Dermis microvascular lymphatic vessel endothelial cell (primary cell): ENCODE data around the gene TYMS. TPM values are rescaled to one million over a fixed set of nuclear protein-coding genes. Genes with fewer than 3 reads are reported as not detected.

Source experiments
- DNase-seq, 2 donors: peaks; one replicate each; pipeline versions ENCODE4 v3.0.0 to v3.0.0-alpha.2; 2010; ENCODE audit warnings: low read depth in 2 of 2
- total RNA-seq: library from RNA; depleted of rRNA; stranded (reverse); fragments of >200 nt; gene quantifications from 2 replicates; pipeline ENCODE4 v1.2.1, GENCODE V29; 2014

TYMS gene
- total RNA-seq, 1 donor from 2014 or later, result 33.8 TPM

DNA sequence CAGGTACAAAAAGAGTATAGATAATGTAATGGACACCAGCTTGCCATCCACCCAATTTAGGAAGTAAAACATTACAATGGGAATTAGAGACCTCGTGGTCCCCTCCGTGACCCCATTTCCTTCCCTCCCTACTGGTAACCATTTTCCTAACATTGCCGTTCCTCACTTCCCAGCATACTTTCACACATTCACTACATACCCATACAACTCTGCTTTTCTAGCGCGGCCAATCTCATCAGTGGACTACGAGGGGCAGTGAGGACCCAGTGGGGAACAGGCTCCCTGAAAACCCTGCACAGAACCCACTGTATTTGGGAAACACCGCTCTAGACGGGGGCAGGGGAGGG lies 53.8 kb downstream of the TYMS start:
- DNase-seq, result peak; percentile 31 to 51

GRCh38 chr18:711657-712400 lies 54.4 kb downstream of the TYMS start:
- DNase-seq, result peak; percentile 64 to 79

DNA sequence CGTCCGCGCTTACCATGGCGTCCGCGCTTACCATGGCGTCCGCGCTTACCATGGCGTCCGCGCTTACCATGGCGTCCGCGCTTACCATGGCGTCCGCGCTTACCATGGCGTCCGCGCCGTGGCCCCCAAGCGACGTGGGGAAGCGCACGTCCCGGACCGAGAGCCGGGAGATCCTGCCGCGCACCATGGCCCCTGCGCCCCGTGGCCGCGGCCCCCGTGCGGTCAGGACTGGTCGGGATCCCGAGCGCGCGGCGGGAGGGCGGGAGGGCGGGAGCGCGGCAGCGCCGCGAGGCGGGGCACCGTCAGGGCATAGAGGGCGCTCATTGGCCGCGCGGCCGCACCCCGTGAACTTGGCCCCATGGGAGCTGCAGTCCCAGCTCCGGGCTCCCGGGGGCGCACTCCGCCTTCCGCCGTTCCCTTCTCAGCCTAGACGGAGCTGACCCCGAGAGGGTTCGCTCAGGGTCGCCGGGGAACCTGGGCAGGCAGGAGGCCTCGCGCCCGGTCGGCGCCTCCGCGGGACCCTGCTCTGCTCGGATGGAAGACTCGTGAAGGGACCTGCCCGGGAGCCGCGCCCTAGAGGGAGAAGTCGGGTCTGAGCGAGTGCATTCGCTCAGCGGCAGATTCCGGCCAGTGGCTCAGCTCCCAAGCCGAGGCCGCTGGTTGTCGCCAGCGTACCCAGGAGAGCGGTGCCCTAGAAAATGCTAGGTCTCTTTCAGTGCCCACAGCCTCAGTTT lies 55.1 kb downstream of the TYMS start, which contains the start of gene ENOSF1:
Gene ENOSF1 (minus strand): TSS at position 230 of the 734 bp plus-strand sequence. CDS start 43 bp downstream, at position 187.
- peak; percentile 39 to 82 for DNase-seq

GRCh38 chr18:713135-713490 lies 55.7 kb downstream of the TYMS start:
- no peak for DNase-seq

DNA sequence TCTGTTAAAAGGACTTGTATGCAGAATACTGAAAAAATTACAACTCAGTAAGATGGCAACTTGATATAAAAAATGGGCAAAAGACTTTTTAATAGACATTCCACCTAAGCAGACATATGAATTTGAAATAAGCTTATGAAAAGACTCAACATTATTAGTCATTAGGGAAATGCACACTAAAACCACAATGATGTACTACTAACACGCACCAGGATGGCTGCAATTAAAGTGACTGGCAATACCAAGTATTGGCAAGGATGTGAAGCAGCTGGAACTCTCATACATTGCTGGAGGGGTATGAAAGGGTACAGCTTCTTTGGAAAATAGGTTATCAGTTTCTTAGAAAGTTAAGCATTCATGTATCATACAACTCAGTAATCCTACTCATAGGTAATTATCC lies 58.2 kb downstream of the TYMS start:
- no peak for DNase-seq

DNA sequence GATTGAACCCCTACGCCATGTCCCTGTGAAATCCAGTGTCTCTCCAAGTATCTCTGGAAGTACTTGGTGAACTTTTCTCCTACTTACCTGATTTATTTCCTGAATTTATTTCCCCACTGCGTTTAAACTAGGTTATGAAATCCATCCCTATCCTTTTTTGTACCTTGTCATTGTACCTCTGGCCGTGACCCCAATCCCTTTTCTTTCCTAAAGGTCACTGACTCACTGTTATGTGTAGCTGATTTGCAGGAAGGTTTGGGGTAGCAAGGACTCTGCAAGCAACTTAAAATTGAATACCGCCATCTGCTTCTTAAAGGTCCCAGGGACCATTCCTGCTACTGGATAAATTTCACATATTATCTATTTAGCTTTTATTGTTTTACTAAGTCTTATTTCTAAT lies 59.5 kb downstream of the TYMS start:
- DNase-seq, result no peak

Other genes starting within 250 kb of the TYMS start
- gene COLEC12, start 157.0 kb upstream of the TYMS start, total RNA-seq, result 33.4 and 110 TPM in 2 replicates
- gene CETN1, start 77.3 kb upstream of the TYMS start, total RNA-seq, result not detected in 2 replicates
- 0.38 TPM in 1 of 2 replicates, not detected in the other for gene CLUL1, start 60.7 kb upstream of the TYMS start, total RNA-seq
- gene ENOSF1, start 55.0 kb downstream of the TYMS start, total RNA-seq, result 19.3 and 20.7 TPM in 2 replicates
- gene YES1, start 154.6 kb downstream of the TYMS start, total RNA-seq, result 149 and 207 TPM in 2 replicates
- not detected in 2 replicates for gene ADCYAP1, start 247.2 kb downstream of the TYMS start, total RNA-seq